ENCODE results near the gene SAMD14.

SAMD14 gene

GRCh38 chr17:50093807-50094206, 36.2 kb downstream of the SAMD14 start:
- H3K4me3 ChIP-seq (ENCODE audit: low read depth, low read length) = no peak overlapping the region
- TF ChIP-seq, protein P1, sequence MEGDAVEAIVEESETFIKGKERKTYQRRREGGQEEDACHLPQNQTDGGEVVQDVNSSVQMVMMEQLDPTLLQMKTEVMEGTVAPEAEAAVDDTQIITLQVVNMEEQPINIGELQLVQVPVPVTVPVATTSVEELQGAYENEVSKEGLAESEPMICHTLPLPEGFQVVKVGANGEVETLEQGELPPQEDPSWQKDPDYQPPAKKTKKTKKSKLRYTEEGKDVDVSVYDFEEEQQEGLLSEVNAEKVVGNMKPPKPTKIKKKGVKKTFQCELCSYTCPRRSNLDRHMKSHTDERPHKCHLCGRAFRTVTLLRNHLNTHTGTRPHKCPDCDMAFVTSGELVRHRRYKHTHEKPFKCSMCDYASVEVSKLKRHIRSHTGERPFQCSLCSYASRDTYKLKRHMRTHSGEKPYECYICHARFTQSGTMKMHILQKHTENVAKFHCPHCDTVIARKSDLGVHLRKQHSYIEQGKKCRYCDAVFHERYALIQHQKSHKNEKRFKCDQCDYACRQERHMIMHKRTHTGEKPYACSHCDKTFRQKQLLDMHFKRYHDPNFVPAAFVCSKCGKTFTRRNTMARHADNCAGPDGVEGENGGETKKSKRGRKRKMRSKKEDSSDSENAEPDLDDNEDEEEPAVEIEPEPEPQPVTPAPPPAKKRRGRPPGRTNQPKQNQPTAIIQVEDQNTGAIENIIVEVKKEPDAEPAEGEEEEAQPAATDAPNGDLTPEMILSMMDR (IDR thresholded peaks at IDR 0.05; ENCODE audit: low read depth, low read length, missing control alignments) = no peak
- in situ Hi-C loops (cut with HindIII; ENCODE audit: low sequenced_read_pairs) = no loop called here
- DNase-seq (ENCODE audit: low read depth) = no peak

DNA sequence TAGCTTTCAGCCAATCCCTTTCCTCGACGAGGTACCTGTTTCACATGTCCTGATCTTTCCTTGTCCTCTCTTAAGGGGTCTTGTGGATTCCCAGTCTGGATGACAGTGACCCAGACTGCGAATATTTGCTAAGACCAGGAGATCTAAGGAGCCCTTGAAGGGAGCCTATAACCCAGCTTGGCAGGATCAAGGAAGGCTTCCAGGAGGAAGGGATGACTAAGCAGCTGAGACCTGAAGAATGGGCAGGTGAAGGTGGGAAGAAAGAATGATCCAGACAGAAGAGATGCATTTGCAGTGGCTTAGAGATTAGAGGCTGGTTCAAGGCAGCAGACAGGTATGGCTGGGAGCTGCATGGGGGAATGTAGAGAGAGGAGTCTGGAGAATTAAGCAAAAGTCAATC, 36.7 kb downstream of the SAMD14 start:
- TF ChIP-seq, protein P1 (IDR thresholded peaks at IDR 0.05; ENCODE audit: low read depth, low read length, missing control alignments) = no peak
- no peak for DNase-seq (ENCODE audit: low read depth)
- in situ Hi-C loops (cut with HindIII; ENCODE audit: low sequenced_read_pairs) = no loop called here
- no peak overlapping the region for H3K4me3 ChIP-seq (ENCODE audit: low read depth, low read length)

- in situ Hi-C loops (cut with HindIII; ENCODE audit: low sequenced_read_pairs) = no loop called here
- DNase-seq (ENCODE audit: low read depth) = no peak
- H3K4me3 ChIP-seq (ENCODE audit: low read depth, low read length) = no peak overlapping the region
- TF ChIP-seq, protein P1 (IDR thresholded peaks at IDR 0.05; ENCODE audit: low read depth, low read length, missing control alignments) = no peak
Observed at GRCh38 chr17:50091918-50092285, 38.1 kb downstream of the SAMD14 start.

DNA sequence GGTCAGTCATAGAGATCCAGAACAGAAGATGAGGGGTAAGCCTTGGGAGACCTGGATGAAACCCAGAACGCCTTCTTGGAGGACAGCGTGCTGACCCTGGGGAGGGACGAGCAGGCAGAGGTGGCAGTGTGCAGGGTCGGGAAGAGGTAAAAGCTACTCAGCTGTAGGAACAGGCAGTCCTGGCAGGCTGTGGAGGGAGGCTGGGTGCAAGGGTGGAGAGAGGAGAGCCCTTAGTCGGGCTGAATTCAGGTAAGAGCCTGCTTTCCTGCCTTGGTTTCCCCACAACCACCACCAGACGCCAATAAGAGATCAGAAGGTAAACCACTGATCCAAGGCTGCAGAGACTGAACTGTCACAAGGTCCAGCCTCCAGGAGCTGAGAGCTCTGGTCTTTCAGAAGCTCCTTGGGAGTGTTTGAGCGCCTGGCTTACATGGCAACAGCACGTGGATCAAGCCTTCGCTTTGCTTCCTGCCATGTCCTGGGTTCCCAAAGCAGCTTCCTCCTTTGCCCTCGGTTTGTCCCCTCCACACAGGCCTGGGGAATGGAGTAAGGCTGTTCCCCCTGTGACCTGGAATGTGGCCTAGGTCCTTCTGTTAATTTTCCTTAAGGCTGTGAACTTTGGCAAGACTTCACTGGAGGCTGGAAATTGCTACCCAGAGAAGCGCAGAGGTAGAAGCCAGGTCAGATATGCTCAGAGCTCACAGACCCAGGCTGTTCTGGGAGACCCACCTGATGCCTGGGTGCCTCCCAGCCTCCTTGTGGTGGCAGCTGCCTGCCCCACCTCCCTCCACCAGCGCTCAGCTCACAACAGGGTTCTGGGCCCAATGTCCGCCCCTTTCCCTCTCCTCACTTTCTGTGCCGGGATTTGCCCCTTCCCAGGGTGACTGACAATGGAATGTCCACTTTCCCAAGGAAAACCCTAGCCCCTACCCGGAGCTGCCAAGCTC, 38.7 kb downstream of the SAMD14 start:
- in situ Hi-C loops (cut with HindIII; ENCODE audit: low sequenced_read_pairs) = no loop called here
- no peak overlapping the region for H3K4me3 ChIP-seq (ENCODE audit: low read depth, low read length)
- no peak for DNase-seq (ENCODE audit: low read depth)
- TF ChIP-seq, protein P1 (IDR thresholded peaks at IDR 0.05; ENCODE audit: low read depth, low read length, missing control alignments) = no peak

GRCh38 chr17:50090071-50090470, 39.9 kb downstream of the SAMD14 start:
- in situ Hi-C loops (cut with HindIII; ENCODE audit: low sequenced_read_pairs) = no loop called here
- H3K4me3 ChIP-seq (ENCODE audit: low read depth, low read length) = no peak overlapping the region
- DNase-seq (ENCODE audit: low read depth) = no peak
- TF ChIP-seq, protein P1 (IDR thresholded peaks at IDR 0.05; ENCODE audit: low read depth, low read length, missing control alignments) = no peak

GRCh38 chr17:50088952-50089825, 40.8 kb downstream of the SAMD14 start:
- no peak overlapping the region for H3K4me3 ChIP-seq (ENCODE audit: low read depth, low read length)
- TF ChIP-seq, protein P1 (IDR thresholded peaks at IDR 0.05; ENCODE audit: low read depth, low read length, missing control alignments) = no peak
- in situ Hi-C loops (cut with HindIII; ENCODE audit: low sequenced_read_pairs) = no loop called here
- DNase-seq (ENCODE audit: low read depth) = no peak

Measured in astrocyte of the cerebellum (primary cell).